HG02970 (cell line): Measurements from ENCODE around the gene UIMC1.
A peak's percentile ranks its signal among the peaks of the same experiment; 100 is the strongest.
"Not testable (repeated sequence)": the region's sequence is repeated elsewhere in the genome, so short reads cannot be mapped to it uniquely, and the experiment has no call there.

ENCODE experiments used
- ATAC-seq: cut with Tn5 transposase; IDR thresholded peaks from one replicate; pipeline ENCODE4 v1.9.1; 2021; ENCODE audit warnings: mild to moderate bottlenecking, moderate library complexity, moderate number of reproducible peaks; ENCODE audit not compliant: unreplicated experiment, low FRiP score

UIMC1 gene

GRCh38 chr5:177006265-177006972, at the start of gene UIMC1:
TSS of gene UIMC1 (minus strand) at chr5:177006779. CDS start at chr5:176982615, 24,164 bp downstream.
- peak; percentile 66 for ATAC-seq

DNA sequence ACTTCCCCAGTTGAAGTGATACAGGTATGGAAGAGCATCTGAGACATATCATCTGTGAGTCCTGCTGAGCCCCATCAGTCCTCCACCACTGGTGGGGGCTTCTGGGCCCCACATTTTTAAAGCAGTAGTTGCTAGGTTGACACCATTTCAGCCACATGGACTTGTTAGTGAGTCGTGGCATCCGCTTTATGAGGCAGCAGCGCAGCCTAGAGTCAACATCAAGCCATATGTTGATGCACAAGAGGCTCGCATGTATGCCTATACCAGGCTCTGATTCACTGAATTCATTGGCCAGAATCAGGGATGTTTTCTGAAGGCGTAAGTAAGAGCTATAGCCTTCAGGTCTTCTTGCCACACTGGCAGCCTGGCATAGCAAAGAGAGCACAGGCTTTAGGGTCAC, 42.7 kb upstream of the UIMC1 start:
- ATAC-seq = no peak

DNA sequence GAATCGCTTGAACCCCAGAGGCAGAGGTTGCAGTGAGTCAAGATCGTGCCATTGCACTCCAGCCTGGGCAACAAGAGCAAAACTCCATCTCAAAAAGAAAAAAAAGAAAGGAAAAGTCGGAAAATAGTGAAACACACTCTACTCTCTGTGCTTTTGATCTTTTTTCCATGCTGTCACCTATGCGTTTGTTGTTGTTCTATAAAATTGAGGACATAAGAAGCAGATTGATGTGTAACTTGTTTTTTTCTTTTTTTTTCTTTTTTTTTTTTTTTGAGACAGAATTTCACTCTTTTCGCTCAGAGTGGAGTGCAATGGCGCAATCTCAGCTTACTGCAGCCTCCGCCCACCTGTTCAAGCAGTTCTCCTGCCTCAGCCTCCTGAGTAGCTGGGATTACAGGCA, 42.0 kb upstream of the UIMC1 start:
- ATAC-seq = not testable (repeated sequence)

DNA sequence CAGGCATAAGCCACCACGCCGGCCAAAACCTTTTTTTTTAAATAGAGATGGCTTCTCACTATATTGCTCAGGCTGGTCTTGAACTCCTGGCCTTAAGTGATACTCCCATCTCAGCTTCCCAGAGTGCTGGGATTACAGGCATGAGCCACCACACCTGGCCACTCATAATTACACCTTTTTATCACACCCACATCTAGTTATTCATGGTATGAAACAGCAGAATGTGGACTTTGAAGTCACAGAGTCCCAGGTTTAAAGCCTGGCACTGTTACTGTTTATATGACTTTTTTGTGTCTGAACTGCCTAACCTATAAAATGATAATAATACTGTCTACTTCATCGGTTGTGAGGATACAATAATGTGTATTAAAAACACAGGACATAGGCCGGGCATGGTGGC, 39.1 kb upstream of the UIMC1 start:
- ATAC-seq = no peak

- no peak for ATAC-seq
Observed at GRCh38 chr5:177044641-177045040, 38.1 kb upstream of the UIMC1 start.

- no peak for ATAC-seq
Observed at GRCh38 chr5:177043958-177044357, 37.4 kb upstream of the UIMC1 start.

DNA sequence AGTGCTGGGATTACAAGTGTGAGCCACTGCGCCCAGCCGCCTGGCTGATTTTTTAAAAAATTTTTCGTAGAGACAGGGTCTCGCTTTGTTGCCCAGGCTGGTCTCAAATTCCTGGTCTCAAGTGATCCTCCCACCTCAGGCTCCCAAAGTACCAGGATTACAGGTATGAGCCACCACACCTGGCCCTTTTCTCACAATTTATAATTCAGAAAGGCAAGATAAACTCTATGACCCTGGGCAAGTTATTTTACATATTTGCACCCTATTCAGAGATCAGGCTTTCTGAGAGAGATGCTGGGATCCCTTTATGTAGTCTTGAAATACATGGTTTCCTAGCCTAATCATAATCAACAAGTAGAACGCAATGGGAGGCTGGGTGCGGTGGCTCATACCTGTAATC, 36.5 kb upstream of the UIMC1 start:
- ATAC-seq = no peak

DNA sequence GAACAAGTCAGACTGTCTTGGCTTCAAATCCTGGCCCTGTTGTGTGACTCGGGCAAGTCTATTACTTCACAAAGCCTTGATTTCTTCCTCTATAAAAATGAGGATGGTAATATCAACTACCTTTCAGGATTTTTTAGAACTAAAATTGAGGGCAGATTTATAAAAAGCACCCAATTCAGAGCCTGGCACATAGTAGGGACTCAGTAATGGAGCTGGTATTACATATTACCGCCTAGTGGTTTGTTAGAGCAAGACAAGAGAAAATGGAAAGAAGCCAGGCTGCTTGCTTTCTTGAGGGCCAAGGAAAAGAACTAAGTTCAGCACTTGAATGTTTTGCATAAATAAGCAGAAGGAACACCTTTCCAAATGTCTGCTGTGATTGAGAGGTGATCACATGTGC, 35.4 kb upstream of the UIMC1 start:
- no peak for ATAC-seq

DNA sequence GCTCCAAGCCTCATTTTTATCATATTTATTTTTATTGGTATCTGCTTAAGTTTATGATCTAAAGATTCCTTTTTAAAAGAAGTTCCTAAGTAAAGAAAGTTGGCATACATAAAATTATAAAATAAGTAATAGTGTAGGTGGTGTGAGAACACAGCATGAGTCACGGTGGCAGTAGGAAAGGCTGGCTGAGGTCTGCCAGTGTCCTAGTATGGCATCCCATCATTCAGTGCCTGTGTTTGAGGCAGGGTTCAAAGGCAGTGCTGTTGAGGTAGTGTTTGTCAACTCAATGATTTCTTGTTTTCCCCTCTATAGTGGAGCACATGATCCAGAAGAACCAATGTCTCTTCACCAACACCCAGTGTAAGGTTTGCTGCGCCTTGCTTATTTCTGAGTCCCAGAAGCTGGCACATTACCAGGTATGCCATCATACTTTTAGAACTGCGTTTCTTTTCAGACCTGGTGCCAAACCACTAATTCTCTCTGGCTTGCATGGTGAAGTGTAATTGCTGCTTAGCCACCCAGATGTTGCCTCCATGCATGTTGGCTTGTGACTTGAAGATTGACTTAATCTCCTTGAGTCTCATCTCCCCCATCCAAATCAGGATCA, 34.3 kb upstream of the UIMC1 start:
- no peak for ATAC-seq

- ATAC-seq = no peak
Observed at GRCh38 chr5:177036921-177037320, 30.3 kb upstream of the UIMC1 start.

DNA sequence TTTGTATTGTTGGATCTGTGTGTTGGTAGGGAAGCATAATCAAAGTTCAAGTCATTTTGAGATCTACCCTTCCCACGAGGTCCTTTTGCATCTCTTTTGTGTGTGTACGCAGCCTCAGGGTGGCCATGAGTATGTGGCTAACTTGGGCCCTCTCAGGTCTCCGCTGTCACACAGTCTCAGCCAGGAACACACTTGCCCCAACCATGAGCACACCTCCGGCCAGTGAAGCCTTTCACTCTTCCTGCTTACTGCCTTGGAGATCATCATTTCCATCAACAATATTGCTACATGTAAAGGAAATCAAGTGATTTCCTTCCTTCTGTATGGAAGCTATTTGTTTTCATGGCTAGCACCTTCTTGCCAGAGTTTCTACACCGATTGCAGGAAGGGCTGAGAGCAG, 29.9 kb upstream of the UIMC1 start:
- no peak for ATAC-seq

DNA sequence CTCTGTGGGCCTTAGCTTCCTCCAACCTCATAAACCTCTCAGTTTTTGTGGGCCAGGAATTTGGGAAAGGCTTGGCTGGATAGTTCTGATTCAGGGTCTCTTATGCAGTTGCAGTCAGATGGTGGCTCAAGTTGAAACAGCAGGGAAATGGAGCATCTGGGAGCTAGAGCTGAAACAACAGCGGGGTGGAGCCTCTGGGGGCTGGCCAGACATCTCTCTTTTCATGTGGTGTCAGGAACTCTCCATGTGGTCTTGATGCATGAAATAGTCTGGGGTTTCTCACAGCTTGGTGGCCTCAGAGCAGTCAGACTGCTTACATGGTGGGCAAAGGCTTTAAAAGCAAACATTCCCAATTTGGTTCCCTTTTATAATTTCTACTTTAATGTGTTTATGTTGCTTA, 29.4 kb upstream of the UIMC1 start:
- ATAC-seq = no peak

DNA sequence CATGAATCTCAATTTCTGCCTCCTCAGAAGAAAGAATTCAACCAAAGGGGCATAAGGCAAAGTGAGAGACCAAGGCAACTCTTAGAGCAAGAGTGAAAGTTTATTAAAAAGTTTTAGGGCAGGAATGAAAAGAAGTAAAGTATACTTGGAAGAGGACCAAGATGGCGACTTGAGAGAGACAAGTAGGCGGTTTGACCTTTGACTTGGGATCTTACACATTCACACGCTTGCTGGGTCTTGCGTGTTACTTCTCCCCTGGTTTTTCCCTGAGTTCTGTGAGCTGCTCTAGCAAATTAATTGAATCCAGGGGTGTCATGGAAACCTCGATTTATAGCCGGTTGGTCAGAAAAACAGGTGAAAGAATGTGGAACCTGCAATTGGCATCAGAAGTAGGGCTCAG, 22.9 kb upstream of the UIMC1 start:
- no peak for ATAC-seq

- no peak for ATAC-seq
Observed at GRCh38 chr5:177027665-177028064, 21.1 kb upstream of the UIMC1 start.

GRCh38 chr5:177025101-177025601, 18.6 kb upstream of the UIMC1 start:
- ATAC-seq = no peak

- no peak for ATAC-seq
Observed at GRCh38 chr5:177024559-177024958, 18.0 kb upstream of the UIMC1 start.

- peak; percentile 6 for ATAC-seq
Observed at GRCh38 chr5:177023303-177023664, 16.7 kb upstream of the UIMC1 start.

DNA sequence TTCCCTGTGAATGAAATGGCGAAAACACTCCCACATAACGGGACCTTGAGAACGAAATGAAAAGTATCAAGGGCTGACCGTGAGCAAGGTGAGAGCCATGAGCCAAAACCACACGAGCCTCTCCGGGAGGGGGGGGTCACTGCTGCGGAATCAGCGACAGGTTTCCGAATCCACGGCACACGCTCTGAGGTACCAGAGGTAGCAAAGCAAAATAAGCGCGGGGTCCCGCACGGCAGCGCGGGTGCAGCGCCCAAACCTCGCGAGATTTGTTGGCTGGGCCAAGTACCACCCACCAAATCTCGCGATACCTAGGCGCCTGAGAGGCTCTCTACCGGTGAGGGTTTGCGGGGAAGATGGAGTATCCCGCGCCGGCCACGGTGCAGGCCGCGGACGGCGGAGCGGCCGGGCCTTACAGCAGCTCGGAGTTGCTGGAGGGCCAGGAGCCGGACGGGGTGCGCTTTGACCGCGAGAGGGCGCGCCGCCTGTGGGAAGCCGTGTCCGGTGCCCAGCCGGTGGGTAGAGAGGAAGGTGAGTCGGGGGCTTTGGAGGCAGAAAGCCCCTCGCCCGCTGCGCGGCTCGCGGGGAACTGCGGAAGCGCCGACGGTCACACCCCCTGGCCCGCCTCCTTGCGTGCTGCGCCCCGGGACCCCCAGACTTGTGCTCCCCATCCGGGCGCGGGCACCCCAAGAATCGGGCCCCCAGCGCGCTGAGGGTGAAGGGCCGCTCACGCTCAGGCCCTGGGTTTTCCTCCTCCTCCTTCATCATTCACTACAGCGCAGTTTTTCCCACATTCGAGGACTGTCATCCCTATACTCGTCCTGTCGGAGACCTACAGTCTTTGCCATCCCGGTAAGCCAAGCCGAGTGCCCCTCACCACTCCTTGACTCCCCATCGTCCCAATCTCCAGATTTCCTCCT, 16.1 kb upstream of the UIMC1 start, which contains the start of gene ZNF346:
TSS of gene ZNF346 (plus strand) at position 311 of the 917 bp plus-strand sequence. CDS start at position 354, 43 bp downstream.
- peak; percentile 80 for ATAC-seq

GRCh38 chr5:177020033-177020432, 13.5 kb upstream of the UIMC1 start:
- ATAC-seq = no peak

DNA sequence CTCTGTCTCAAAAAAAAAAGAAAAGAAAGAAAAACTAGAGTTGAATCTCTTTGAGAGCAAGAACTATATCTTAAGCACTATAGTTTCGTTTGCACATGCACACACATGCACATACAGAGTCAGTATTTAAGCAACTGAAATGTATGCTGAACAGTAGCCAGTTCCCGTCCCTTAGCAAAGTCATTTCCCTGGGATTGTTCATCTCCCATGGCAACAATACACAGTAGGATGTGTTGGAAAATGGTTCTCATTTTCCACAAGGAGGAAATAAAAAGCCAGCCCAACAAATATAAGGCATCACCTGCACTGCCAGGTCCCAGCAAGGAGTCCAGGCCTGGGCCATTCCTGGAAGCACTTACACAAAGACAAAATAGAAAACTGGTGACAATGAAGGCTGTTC, 11.8 kb upstream of the UIMC1 start:
- no peak for ATAC-seq

GRCh38 chr5:177015156-177015555, 8.6 kb upstream of the UIMC1 start:
- no peak for ATAC-seq
